Gastrocnemius medialis (tissue), 4 donors: Measurements from ENCODE around the gene LUC7L3. TPM values are rescaled to one million over a fixed set of nuclear protein-coding genes. Genes with fewer than 3 reads are reported as not detected.

Experiments
- ATAC-seq, 2 donors: fragments of 150-250 bp; one replicate each; pipeline ENCODE4 v1.9.1; 2016
- DNase-seq, 2 donors: peaks; one replicate each; pipeline ENCODE4 v3.0.0-alpha.2; 2019
- H3K27ac ChIP-seq, 4 donors: fragments of 200-600 bp; sonication (generic); 1 replicate in 1 of 4; 2 replicates in 3 of 4; pipeline ENCODE4 v1.5.1; 2016 to 2018; ENCODE audit warnings: mild to moderate bottlenecking in 2 of 4, moderate library complexity in 1 of 4
- H3K27me3 ChIP-seq, 3 donors: fragments of 200-600 bp; sonication (generic) in 2 of 3; 1 replicate in 1 of 3; 2 replicates in 2 of 3; pipeline versions ENCODE4 v1.5.1 to v1.6.0; 2016 to 2019; ENCODE audit warnings: mild to moderate bottlenecking in 1 of 3, moderate library complexity in 1 of 3
- H3K36me3 ChIP-seq, 2 donors: fragments of 200-600 bp; sonication (generic) in 1 of 2; one replicate each; pipeline ENCODE4 v1.5.1; 2017 to 2018
- H3K4me1 ChIP-seq, 2 donors: fragments of 200-600 bp; sonication (generic) in 1 of 2; one replicate each; pipeline ENCODE4 v1.5.1; 2016 to 2017; ENCODE audit warnings: mild to moderate bottlenecking in 2 of 2
- H3K4me3 ChIP-seq, 4 donors: fragments of 200-600 bp; sonication (generic) in 3 of 4; 1 replicate in 1 of 4; 2 replicates in 3 of 4; pipeline ENCODE4 v1.5.1; 2016 to 2019; ENCODE audit warnings: mild to moderate bottlenecking in 2 of 4
- H3K9me3 ChIP-seq, 3 donors: fragments of 200-600 bp; sonication (generic) in 2 of 3; 1 replicate in 1 of 3; 2 replicates in 2 of 3; pipeline ENCODE4 v1.5.1; 2016 to 2019
- POLR2A ChIP-seq, 2 donors: fragments of 450-650 bp; IDR thresholded peaks; one replicate each; pipeline ENCODE4 v1.6.1; 2017; ENCODE audit warnings: antibody characterized with exemption in 2 of 2, mild to moderate bottlenecking in 2 of 2, moderate library complexity in 2 of 2
- in situ Hi-C, 4 donors: fragments of 200-750 bp; cut with MboI; loops; one replicate each; pipeline versions ENCODE4 v1.15.0 to v1.8.0; 2017; ENCODE audit warnings: low sequenced_read_pairs in 4 of 4
- intact Hi-C: fragments of 100-400 bp; cut with DNase I; formaldehyde crosslinking; loops from one replicate; pipeline ENCODE4 v1.15.1; 2023; ENCODE audit warnings: low total_unique reads
- total RNA-seq, 4 donors: library from RNA; depleted of rRNA; stranded (reverse); fragments of >200 nt; gene quantifications; one replicate each; pipeline versions ENCODE4 v1.1.0 to v1.2.3, GENCODE V29; 2016
- TF ChIP-seq, protein P1 (sequence below), 5 experiments: fragments of 450-650 bp in 3 of 5; fragments of 200-600 bp in 2 of 5; sonication (generic) in 2 of 5; IDR thresholded peaks in 4 of 5; conservative IDR thresholded peaks in 1 of 5; 1 replicate in 4 of 5; 2 replicates in 1 of 5; pipeline ENCODE4 v1.5.1; 2016 to 2019; ENCODE audit warnings: antibody characterized with exemption in 5 of 5, mild to moderate bottlenecking in 3 of 5, moderate library complexity in 3 of 5

Gene LUC7L3
- total RNA-seq, 4 donors from 2014 or later, result 10.4 to 67.3 (median 25.7) TPM

DNA sequence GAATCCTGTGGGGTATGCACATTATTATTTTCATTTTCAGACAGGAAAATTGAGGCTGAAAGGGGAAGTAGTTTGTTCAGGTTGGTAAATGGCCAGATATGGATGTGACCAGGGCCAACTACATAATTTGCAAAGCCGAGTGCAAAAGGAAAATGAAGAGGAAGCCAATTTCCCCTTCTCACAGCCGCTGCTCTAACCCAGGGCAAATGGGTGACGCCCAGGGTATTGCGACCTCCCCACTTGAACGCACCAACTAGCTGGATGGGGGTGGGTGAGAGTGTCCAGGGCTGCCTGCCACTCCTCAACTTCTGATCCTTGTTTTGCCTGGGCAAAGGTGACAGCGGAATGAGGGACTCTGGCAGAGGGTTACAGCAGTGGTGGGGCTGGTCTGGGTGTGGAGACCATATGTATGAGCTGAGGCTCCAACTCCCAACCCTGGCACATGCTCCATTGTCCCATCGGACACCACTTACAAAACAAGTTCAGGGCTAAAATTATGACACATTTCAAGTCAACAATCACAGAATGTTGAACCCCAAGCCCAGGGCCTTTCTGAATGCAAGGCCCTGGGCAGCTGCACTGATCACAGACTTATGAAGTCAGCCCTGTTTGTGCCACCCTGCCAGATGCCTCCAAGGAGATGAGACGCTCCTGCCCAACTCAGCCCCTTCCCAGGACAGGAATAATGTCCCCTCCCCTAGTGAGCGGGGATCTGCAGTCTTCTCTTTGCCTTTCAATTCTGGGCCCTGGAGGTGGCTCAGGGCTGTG is 46.2 kb downstream of the LUC7L3 start:
- Histone ChIP-seq H3K36me3 (no peaks in the 10 kb centered on the region), H3K27ac (no peak overlapping the region), H3K4me3 (no peak overlapping the region), H3K4me1 (peaks cover 0 to 7% of the 10 kb centered on the region in 2 donors), H3K27me3 (no peaks in the 10 kb centered on the region), H3K9me3 (no peaks in the 10 kb centered on the region)
- DNase-seq, result no peak
- in situ Hi-C loops (no loop called here), intact Hi-C loops (no loop called here)
- TF ChIP-seq, protein P1, sequence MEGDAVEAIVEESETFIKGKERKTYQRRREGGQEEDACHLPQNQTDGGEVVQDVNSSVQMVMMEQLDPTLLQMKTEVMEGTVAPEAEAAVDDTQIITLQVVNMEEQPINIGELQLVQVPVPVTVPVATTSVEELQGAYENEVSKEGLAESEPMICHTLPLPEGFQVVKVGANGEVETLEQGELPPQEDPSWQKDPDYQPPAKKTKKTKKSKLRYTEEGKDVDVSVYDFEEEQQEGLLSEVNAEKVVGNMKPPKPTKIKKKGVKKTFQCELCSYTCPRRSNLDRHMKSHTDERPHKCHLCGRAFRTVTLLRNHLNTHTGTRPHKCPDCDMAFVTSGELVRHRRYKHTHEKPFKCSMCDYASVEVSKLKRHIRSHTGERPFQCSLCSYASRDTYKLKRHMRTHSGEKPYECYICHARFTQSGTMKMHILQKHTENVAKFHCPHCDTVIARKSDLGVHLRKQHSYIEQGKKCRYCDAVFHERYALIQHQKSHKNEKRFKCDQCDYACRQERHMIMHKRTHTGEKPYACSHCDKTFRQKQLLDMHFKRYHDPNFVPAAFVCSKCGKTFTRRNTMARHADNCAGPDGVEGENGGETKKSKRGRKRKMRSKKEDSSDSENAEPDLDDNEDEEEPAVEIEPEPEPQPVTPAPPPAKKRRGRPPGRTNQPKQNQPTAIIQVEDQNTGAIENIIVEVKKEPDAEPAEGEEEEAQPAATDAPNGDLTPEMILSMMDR (IDR thresholded peaks at IDR 0.05 in 4 of 5, conservative IDR thresholded peaks at IDR 0.05 in 1 of 5), result no peak
- ATAC-seq, result no peak

DNA sequence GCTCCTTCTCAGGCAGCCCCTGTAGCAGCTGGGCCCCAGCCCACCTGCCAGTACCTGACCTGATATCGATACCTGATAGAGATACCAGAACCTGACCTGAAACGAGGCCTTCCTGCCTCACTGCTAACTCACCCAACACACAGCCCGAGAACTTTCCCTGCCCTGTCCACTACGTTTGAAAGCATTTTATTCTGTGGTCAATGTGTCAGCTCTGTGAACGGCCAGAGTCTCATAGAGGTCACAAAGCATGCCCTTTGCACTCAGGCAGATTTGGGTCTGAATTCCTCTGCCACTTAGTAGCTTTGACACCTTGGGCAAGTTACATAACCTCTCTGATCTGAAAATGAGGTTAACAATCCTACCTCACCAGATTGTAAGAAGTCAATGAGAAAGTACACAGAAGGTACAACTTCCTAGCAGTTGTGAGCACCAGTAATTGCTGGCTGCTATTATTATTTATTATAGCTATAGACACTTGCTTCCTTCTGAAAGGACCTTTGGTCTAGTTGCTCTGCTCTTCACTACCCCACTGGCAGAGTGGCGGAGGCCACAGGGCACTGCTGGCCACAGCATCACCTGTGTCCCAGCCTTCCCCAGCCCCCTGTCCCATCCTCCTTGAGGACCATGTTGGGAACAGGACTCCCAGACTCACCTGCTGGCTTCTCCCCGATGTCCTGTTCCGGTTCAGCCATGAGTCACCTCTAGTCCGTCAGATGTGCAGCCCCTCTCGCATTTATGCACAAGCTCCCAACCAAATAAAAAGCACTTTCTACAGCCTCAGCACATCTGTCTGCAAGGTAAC is 47.0 kb downstream of the LUC7L3 start:
- no peak overlapping the region for H3K27ac ChIP-seq

DNA sequence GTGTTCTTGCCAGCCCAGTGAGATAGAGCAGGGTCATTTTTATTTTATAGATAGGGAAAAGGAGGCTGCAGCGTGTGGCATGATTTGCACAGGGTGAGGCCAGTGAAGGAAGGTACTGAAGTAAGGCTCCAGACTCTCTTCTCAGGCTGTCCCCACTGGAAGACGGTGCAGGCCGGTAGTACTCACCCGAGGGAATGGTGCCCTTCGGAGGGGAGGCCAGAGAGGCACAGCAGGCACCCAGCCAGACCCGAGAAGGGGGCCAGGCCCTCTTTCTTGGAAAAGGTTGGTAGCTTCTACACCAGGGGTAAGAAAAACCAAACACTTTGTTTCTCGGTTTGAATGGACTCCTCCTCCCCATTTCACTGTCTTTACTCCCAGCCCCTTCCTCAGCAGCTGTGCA is 47.6 kb downstream of the LUC7L3 start:
- TF ChIP-seq POLR2A (IDR thresholded peaks at IDR 0.05), result no peak
- TF ChIP-seq, protein P1 (IDR thresholded peaks at IDR 0.05 in 4 of 5, conservative IDR thresholded peaks at IDR 0.05 in 1 of 5), result no peak
- no peak for ATAC-seq
- Histone ChIP-seq H3K4me1 (peaks cover 0 to 7% of the 10 kb centered on the region in 2 donors), H3K27me3 (no peaks in the 10 kb centered on the region), H3K4me3 (no peak overlapping the region), H3K36me3 (no peaks in the 10 kb centered on the region), H3K27ac (no peak overlapping the region), H3K9me3 (no peaks in the 10 kb centered on the region)
- in situ Hi-C loops (no loop called here), intact Hi-C loops (no loop called here)
- no peak for DNase-seq

More for the DNA sequence above, 47.0 kb downstream of the LUC7L3 start:
- no peaks in the 10 kb centered on the region for H3K9me3 ChIP-seq
- TF ChIP-seq POLR2A (IDR thresholded peaks at IDR 0.05), result no peak
- TF ChIP-seq, protein P1 (IDR thresholded peaks at IDR 0.05 in 4 of 5, conservative IDR thresholded peaks at IDR 0.05 in 1 of 5), result no peak
- DNase-seq, result no peak
- H3K27me3 ChIP-seq, result no peaks in the 10 kb centered on the region
- intact Hi-C loops (no loop called here), in situ Hi-C loops (no loop called here)
- ATAC-seq, result no peak
- H3K36me3 ChIP-seq, result no peaks in the 10 kb centered on the region
- no peak overlapping the region for H3K4me3 ChIP-seq
- H3K4me1 ChIP-seq, result peaks cover 0 to 7% of the 10 kb centered on the region in 2 donors

DNA sequence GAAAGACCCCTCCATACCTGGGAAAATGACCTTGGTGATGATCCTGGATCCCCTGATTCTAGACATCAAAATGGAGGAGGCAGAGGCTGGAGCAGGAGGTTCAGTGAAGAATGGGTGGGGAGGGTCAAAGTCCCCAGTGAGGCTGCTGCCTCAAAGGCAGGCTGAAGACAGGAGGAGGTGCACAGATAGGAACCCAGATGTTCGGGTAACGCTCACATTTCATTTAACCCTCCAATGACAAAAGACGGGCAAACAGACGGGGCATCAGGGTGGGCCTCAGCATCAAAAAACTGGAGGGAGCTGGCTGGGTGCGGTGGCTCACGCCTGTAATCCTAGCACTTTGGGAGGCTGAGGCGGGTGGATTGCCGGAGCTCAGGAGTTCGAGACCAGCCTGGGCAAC is 48.0 kb downstream of the LUC7L3 start, which contains the start of gene ANKRD40CL:
Gene ANKRD40CL, minus strand, starts transcription at position 73 of the 400 bp plus-strand sequence. CDS start 605 bp downstream, outside the sequence.
- intact Hi-C loops (no loop called here), in situ Hi-C loops (no loop called here)
- ATAC-seq, result no peak

More for the DNA sequence above, 48.0 kb downstream of the LUC7L3 start, which contains the start of gene ANKRD40CL:
- TF ChIP-seq, protein P1 (IDR thresholded peaks at IDR 0.05 in 4 of 5, conservative IDR thresholded peaks at IDR 0.05 in 1 of 5), result no peak
- no peak for TF ChIP-seq POLR2A (IDR thresholded peaks at IDR 0.05)
- Histone ChIP-seq H3K27me3 (no peaks in the 10 kb centered on the region), H3K36me3 (no peaks in the 10 kb centered on the region), H3K4me3 (no peak within 1 kb of the TSS), H3K9me3 (no peaks in the 10 kb centered on the region), H3K4me1 (peaks cover 0 to 7% of the 10 kb centered on the region in 2 donors), H3K27ac (no peak within 1 kb of the TSS)
- DNase-seq, result no peak
